Upper lobe of left lung (tissue), 4 donors: ENCODE results near the gene UBAC2.

Experiments
- POLR2A ChIP-seq, 4 donors: fragments of 450-650 bp; IDR thresholded peaks; one replicate each; pipeline ENCODE4 v1.5.1; 2016 to 2017; ENCODE audit warnings: antibody characterized with exemption in 4 of 4, mild to moderate bottlenecking in 2 of 4
- POLR2AphosphoS5 ChIP-seq, 2 donors: sonication (generic); formaldehyde crosslinking; IDR thresholded peaks; one replicate each; pipeline ENCODE4 v1.5.1; 2017; ENCODE audit warnings: antibody characterized with exemption in 2 of 2
- TF ChIP-seq, protein P1 (sequence below), 6 experiments: fragments of 450-650 bp in 4 of 6; fragments of 200-600 bp in 2 of 6; sonication (generic) in 2 of 6; IDR thresholded peaks; one replicate each; pipeline ENCODE4 v1.5.1; 2016 to 2019; ENCODE audit warnings: antibody characterized with exemption in 6 of 6

GRCh38 chr13:99379856-99380801 is 179.5 kb downstream of the UBAC2 start:
- TF ChIP-seq, protein P1, sequence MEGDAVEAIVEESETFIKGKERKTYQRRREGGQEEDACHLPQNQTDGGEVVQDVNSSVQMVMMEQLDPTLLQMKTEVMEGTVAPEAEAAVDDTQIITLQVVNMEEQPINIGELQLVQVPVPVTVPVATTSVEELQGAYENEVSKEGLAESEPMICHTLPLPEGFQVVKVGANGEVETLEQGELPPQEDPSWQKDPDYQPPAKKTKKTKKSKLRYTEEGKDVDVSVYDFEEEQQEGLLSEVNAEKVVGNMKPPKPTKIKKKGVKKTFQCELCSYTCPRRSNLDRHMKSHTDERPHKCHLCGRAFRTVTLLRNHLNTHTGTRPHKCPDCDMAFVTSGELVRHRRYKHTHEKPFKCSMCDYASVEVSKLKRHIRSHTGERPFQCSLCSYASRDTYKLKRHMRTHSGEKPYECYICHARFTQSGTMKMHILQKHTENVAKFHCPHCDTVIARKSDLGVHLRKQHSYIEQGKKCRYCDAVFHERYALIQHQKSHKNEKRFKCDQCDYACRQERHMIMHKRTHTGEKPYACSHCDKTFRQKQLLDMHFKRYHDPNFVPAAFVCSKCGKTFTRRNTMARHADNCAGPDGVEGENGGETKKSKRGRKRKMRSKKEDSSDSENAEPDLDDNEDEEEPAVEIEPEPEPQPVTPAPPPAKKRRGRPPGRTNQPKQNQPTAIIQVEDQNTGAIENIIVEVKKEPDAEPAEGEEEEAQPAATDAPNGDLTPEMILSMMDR (IDR thresholded peaks at IDR 0.05), result no peak
- TF ChIP-seq POLR2A (IDR thresholded peaks at IDR 0.05), result no peak
- no peak for TF ChIP-seq POLR2AphosphoS5 (IDR thresholded peaks at IDR 0.05)
